ENCODE results near the gene MLLT11. TPM values are rescaled to one million over a fixed set of nuclear protein-coding genes. Genes with fewer than 3 reads are reported as not detected.

Gene MLLT11
- total RNA-seq, 2 experiments from 2014 or later: 4.2 to 4.8 TPM

GRCh38 chr1:151104630-151105029, 44.4 kb downstream of the MLLT11 start:
- no peak overlapping the region for H3K4me3 Mint-ChIP-seq
- CTCF ChIA-PET: interaction anchor here (0.9 to 13.6 kb wide), 3 partner anchors 12 to 51 kb away, joined by 4 to 298 read pairs (median 7); partner anchors contain the start of gene TNFAIP8L2

DNA sequence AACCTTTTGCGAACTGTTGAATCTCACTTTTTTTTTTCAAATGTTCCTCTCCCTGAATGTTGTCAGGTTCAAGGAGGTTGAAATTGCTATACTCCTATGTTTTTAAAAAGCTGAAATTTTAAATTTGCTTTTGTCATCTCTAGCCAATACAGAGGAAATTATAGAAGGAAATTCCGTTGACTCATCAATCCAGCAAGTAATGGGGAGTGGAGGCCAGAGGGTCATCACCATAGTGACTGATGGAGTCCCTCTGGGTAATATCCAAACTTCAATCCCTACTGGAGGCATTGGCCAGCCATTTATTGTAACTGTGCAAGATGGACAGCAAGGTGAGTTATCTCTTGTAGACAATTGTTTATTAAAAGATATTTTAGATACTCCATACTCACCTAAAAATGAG, 46.7 kb downstream of the MLLT11 start:
- Mint-ChIP-seq H3K4me3 (no peak overlapping the region), H3K9me3 (no peaks in the 10 kb centered on the region), H3K4me1 (ENCODE audit: low read depth) (no peaks in the 10 kb centered on the region), H3K27ac (no peak overlapping the region), H3K36me3 (ENCODE audit: low read depth) (peaks cover 4% of the 10 kb centered on the region), H3K27me3 (no peaks in the 10 kb centered on the region)
- TF ChIP-seq, protein P1, sequence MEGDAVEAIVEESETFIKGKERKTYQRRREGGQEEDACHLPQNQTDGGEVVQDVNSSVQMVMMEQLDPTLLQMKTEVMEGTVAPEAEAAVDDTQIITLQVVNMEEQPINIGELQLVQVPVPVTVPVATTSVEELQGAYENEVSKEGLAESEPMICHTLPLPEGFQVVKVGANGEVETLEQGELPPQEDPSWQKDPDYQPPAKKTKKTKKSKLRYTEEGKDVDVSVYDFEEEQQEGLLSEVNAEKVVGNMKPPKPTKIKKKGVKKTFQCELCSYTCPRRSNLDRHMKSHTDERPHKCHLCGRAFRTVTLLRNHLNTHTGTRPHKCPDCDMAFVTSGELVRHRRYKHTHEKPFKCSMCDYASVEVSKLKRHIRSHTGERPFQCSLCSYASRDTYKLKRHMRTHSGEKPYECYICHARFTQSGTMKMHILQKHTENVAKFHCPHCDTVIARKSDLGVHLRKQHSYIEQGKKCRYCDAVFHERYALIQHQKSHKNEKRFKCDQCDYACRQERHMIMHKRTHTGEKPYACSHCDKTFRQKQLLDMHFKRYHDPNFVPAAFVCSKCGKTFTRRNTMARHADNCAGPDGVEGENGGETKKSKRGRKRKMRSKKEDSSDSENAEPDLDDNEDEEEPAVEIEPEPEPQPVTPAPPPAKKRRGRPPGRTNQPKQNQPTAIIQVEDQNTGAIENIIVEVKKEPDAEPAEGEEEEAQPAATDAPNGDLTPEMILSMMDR (IDR thresholded peaks at IDR 0.05): no peak
- POLR2A ChIA-PET: interaction anchor here (0.6 kb wide), 1 partner anchor 11 kb away, joined by 3 read pairs; no protein-coding TSS in a partner anchor
- CTCF ChIA-PET: interaction anchor here (0.9 kb wide), 1 partner anchor 24 kb away, joined by 3 read pairs; no protein-coding TSS in a partner anchor
- ATAC-seq (no peak), DNase-seq (no peak)
- intact Hi-C loops (cut with micrococcal nuclease): no loop called here

More at GRCh38 chr1:151104630-151105029, 44.4 kb downstream of the MLLT11 start:
- no peak for ATAC-seq
- intact Hi-C loops (cut with micrococcal nuclease): no loop called here
- no peak overlapping the region for H3K27ac Mint-ChIP-seq
- no peaks in the 10 kb centered on the region for H3K27me3 Mint-ChIP-seq
- POLR2A ChIA-PET: no interaction called here
- TF ChIP-seq, protein P1 (IDR thresholded peaks at IDR 0.05): no peak
- H3K4me1 Mint-ChIP-seq (ENCODE audit: low read depth): no peaks in the 10 kb centered on the region
- DNase-seq: no peak
- no peaks in the 10 kb centered on the region for H3K9me3 Mint-ChIP-seq
- H3K36me3 Mint-ChIP-seq (ENCODE audit: low read depth): no peaks in the 10 kb centered on the region

DNA sequence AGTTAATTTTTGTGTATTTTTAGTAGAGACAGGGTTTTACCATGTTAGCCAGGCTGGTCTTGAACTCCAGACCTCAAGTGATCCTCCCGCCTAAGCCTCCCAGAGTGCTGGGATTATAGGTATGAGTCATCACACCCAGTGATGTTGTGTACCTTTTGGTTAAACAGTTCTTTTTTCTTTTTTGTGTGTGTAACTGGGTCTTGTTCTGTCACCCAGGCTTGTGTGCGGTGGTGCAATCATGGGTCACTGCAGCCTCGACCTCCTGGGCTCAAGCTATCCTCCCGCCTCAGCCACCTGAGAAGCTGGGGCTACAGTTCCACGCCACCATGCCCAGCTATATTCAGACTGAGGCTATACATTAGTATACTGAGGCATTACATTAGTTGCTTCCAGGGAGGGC, 48.1 kb downstream of the MLLT11 start:
- Mint-ChIP-seq H3K27ac (no peak overlapping the region), H3K36me3 (ENCODE audit: low read depth) (peaks cover 4% of the 10 kb centered on the region), H3K27me3 (no peaks in the 10 kb centered on the region), H3K4me1 (ENCODE audit: low read depth) (no peaks in the 10 kb centered on the region), H3K4me3 (no peak overlapping the region), H3K9me3 (no peaks in the 10 kb centered on the region)
- intact Hi-C loops (cut with micrococcal nuclease): no loop called here
- ATAC-seq (no peak), DNase-seq (no peak)
- ChIA-PET POLR2A (interaction anchor here (0.7 kb wide), 1 partner anchor 26 kb away, joined by 3 read pairs; no protein-coding TSS in a partner anchor), CTCF (interaction anchor here (1.9 kb wide), 1 partner anchor 9 kb away, joined by 8 read pairs; no protein-coding TSS in a partner anchor)
- TF ChIP-seq, protein P1 (IDR thresholded peaks at IDR 0.05): no peak

- DNase-seq (no peak), ATAC-seq (no peak)
- H3K9me3 Mint-ChIP-seq: no peaks in the 10 kb centered on the region
- no peak overlapping the region for H3K4me3 Mint-ChIP-seq
- POLR2A ChIA-PET: interaction anchor here (0.6 to 1.4 kb wide), 2 partner anchors 18 to 63 kb away, joined by 3 read pairs; no protein-coding TSS in a partner anchor
- CTCF ChIA-PET: interaction anchor here (1.2 to 4.4 kb wide), 2 partner anchors 14 to 61 kb away, joined by 3 to 31 read pairs; no protein-coding TSS in a partner anchor
- H3K27ac Mint-ChIP-seq: no peak overlapping the region
- intact Hi-C loops (cut with micrococcal nuclease): no loop called here
- no peaks in the 10 kb centered on the region for H3K27me3 Mint-ChIP-seq
- peaks cover 5% of the 10 kb centered on the region for H3K36me3 Mint-ChIP-seq (ENCODE audit: low read depth)
- H3K4me1 Mint-ChIP-seq (ENCODE audit: low read depth): no peaks in the 10 kb centered on the region
- TF ChIP-seq, protein P1 (IDR thresholded peaks at IDR 0.05): no peak
Measured at GRCh38 chr1:151113877-151114276, 53.7 kb downstream of the MLLT11 start.

Other genes starting within 250 kb of the MLLT11 start
- 10 to 100 TPM; 42.3 to 43.0 TPM for gene ARNT, start 183.8 kb upstream of the MLLT11 start, total RNA-seq
- gene CTXND2, start 173.3 kb upstream of the MLLT11 start, total RNA-seq: not detected
- gene SETDB1, start 134.0 kb upstream of the MLLT11 start, total RNA-seq: 10 to 100 TPM; 45.1 to 52.3 TPM
- 100 to 1,000 TPM; 129 to 132 TPM for gene CERS2, start 85.6 kb upstream of the MLLT11 start, total RNA-seq
- gene ANXA9, start 78.1 kb upstream of the MLLT11 start, total RNA-seq: under 1 TPM in 1 of 2 experiments, not detected in 1; 0.25 TPM
- 10 to 100 TPM; 10.4 TPM for gene MINDY1, start 53.5 kb upstream of the MLLT11 start, total RNA-seq
- gene PRUNE1, start 51.9 kb upstream of the MLLT11 start, total RNA-seq: 10 to 100 TPM; 12.4 to 15.7 TPM
- 1 to 10 TPM in 1 of 2 experiments, under 1 TPM in 1; 0.54 to 1.4 TPM for gene BNIPL, start 23.8 kb upstream of the MLLT11 start, total RNA-seq
- 1 to 10 TPM; 1.4 to 1.9 TPM for gene C1orf56, start 12.6 kb upstream of the MLLT11 start, total RNA-seq
- gene CDC42SE1, start 775 bp upstream of the MLLT11 start, total RNA-seq: 10 to 100 TPM; 86.5 to 92.8 TPM
- 10 to 100 TPM; 17.5 to 19.3 TPM for gene GABPB2, start 10.4 kb downstream of the MLLT11 start, total RNA-seq
- 1 to 10 TPM; 3.4 to 3.7 TPM for gene SEMA6C, start 86.2 kb downstream of the MLLT11 start, total RNA-seq
- 10 to 100 TPM; 16.1 to 17.5 TPM for gene TNFAIP8L2, start 96.3 kb downstream of the MLLT11 start, total RNA-seq
- gene LYSMD1, start 105.5 kb downstream of the MLLT11 start, total RNA-seq: 1 to 10 TPM; 4.5 TPM
- gene SCNM1, start 105.7 kb downstream of the MLLT11 start, total RNA-seq: 10 to 100 TPM; 57.0 to 59.6 TPM
- gene TMOD4, start 115.6 kb downstream of the MLLT11 start, total RNA-seq: 1 to 10 TPM; 1.9 to 2.5 TPM
- gene VPS72, start 129.8 kb downstream of the MLLT11 start, total RNA-seq: 10 to 100 TPM; 47.4 to 61.0 TPM
- gene PIP5K1A, start 138.2 kb downstream of the MLLT11 start, total RNA-seq: 10 to 100 TPM; 63.1 to 66.1 TPM
- 100 to 1,000 TPM; 203 to 214 TPM for gene PSMD4, start 194.3 kb downstream of the MLLT11 start, total RNA-seq
- 10 to 100 TPM; 27.3 to 29.5 TPM for gene ZNF687, start 221.9 kb downstream of the MLLT11 start, total RNA-seq

Data from activated CD8-positive, alpha-beta T cell treated with anti-CD3 and anti-CD28 coated beads for 36 hours (primary cell).